Subcutaneous adipose tissue (tissue), 4 donors: ENCODE data around the gene TASOR2. TPM values are rescaled to one million over a fixed set of nuclear protein-coding genes. Genes with fewer than 3 reads are reported as not detected.

Source experiments
- total RNA-seq, 4 donors: library from RNA; depleted of rRNA; stranded (reverse); fragments of >200 nt; gene quantifications; one replicate each; pipeline ENCODE4 v1.1.0, GENCODE V29; 2016
- TF ChIP-seq, protein P1 (sequence below): fragments of 450-650 bp; IDR thresholded peaks from one replicate; pipeline ENCODE4 v1.5.1; 2016; ENCODE audit warnings: low read depth, mild to moderate bottlenecking, control low read depth, antibody characterized with exemption, moderate library complexity

The TASOR2 gene
- total RNA-seq, 4 donors from 2014 or later: 39.4 to 101 (median 58.8) TPM

DNA sequence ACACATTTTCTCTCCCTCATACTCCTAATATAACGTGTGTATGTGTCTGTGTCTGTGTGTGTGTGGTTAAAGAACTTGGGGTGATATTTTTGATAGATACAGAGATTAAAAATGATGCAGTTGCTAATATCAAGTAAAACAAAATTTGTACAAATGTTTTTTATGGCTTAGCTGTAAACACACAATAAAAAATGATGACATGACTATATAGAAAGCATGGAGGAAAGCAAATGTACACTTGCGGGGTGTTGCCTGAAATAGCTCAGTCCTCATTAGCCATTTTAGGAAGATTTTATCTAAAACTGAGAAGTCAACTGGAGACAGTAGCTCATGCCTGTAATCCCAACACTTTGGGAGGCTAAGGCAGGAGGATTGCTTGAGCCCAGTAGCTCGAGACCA, 5.6 kb upstream of the TASOR2 start:
- TF ChIP-seq, protein P1, sequence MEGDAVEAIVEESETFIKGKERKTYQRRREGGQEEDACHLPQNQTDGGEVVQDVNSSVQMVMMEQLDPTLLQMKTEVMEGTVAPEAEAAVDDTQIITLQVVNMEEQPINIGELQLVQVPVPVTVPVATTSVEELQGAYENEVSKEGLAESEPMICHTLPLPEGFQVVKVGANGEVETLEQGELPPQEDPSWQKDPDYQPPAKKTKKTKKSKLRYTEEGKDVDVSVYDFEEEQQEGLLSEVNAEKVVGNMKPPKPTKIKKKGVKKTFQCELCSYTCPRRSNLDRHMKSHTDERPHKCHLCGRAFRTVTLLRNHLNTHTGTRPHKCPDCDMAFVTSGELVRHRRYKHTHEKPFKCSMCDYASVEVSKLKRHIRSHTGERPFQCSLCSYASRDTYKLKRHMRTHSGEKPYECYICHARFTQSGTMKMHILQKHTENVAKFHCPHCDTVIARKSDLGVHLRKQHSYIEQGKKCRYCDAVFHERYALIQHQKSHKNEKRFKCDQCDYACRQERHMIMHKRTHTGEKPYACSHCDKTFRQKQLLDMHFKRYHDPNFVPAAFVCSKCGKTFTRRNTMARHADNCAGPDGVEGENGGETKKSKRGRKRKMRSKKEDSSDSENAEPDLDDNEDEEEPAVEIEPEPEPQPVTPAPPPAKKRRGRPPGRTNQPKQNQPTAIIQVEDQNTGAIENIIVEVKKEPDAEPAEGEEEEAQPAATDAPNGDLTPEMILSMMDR: no peak

DNA sequence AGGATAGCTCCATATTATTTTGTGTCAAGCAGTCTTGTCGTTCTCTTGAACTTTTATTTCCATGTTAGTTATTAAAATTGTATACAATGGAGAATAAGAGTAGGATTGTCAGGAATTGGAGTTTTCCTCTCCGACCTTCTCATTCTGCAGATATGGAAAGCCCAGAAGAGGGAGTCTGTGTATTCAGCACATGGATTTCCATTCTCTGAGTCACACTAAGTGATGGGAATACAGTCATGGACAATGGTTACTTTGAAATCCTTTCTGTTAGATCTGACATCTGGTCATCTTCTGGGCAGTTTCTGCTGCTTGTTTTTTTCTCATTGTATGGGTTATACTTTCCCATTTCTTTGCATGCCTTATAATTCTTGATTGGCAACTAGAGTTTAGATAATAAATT, 5.0 kb upstream of the TASOR2 start:
- TF ChIP-seq, protein P1: no peak

DNA sequence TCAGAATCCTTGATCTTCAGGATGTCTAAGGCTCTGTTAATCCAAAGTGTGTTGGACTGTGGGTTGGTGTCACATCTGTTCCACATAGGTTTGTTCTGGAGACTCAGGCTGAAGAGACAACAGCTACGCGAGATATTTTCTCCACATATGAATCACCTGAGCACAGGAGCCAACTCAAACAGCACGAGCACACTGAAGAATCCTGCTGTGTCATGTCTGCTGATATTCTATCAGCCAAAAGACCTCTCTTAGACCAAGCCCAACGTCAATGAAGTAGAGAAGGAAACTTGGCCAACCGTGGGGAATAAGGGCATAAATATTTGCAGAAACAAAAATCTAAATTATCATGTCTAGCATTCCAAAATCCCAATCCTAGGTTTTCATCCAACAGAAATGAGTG, 2.7 kb upstream of the TASOR2 start:
- TF ChIP-seq, protein P1: no peak

DNA sequence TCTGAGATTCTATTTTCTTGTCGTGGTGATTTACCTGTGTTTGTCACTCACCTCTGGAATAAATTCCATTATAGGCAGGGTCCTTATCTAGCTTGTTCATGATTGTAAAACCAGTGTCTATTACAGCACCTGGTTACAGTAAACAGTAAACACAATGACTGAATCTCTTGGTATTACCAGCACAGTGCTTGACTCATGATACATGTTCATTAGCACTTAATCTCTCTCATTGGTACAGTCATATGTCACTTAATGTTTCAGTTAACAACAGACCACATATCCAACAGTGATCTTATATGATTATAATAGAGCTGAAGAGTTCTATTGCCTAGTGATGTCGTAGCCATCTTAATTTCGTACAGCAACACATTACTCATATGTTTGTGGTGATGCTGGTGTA, 1.6 kb upstream of the TASOR2 start:
- TF ChIP-seq, protein P1: no peak

DNA sequence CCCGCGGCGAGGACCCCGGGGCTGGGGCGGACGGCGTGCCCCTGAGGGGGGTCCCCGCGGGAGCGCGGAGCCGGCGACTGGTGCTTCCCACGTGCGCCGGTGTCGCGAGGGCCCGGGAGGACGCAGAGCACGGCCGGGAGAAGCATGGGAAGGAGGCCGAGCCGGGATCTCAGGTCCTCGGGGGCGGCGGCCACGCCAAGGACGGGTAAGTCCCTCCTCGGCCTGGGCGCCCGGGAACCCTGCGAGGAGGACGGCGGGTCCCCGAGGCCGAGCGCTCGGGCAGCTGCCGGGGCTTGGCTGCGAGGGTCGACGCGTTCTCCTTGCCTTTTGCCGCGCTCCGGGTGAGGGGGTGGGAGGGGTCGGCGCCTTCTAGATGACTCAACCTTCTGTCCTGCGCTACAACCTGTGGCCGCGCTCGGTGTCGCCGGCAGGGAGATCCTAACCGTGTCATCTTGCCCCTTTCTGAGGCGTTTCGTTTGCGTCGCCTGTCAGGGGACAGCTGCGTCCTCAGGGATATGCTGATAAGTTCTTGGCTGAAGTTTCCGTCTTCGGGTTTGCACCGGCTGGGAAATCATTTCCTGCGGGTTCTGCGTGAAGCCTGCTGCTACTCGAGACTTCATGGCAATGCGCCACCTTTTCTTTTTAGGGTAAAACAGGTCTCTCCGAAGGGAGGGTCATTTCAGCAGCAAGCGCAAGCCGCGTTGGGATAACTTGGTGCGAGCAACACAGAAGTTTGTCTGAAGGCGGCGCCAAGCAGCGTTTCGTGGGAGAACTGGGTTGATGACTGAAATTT, 529 bp downstream of the TASOR2 start:
- TF ChIP-seq, protein P1: no peak

DNA sequence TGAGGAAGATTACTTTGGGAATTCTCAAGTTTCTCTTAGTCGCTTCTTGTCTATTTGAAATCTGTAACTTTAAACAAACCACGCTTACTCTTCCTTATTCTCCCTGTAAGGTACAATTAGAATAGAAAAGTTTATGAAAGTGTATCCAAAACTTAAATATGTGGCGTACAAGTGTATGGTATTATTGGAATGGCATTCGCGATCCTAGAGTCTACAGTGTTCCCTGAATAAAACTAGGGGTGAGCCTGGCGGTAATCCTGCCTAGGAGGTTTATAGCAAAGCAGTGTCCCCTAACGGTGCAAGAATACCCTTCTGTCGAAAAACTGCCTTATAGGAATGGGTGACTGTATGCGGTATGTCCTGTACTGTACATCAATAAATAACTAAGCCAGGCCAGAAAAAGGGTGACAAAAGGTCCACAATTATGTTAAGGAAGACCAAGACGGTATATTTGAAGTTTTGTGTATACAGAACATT, 1.2 kb downstream of the TASOR2 start:
- TF ChIP-seq, protein P1: no peak

DNA sequence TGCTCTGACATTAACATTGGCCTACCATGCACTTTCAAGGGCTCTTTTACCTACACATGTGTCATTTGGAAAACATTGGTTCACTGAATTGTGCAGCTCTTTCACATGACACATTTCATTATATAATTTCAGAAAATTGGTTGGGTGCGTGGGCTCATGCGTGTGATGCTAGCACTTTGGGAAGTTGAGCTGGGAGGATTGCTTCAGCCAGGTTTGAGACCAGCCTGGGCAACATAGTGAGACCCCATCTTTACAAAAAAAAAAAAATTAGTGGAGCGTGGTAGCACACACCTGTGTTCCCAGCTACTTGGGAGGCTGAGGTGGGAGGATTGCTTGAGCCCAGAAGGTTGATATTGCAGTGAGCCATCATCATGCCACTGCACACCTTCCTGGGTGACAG, 3.9 kb downstream of the TASOR2 start:
- TF ChIP-seq, protein P1: no peak
